Measurements from ENCODE around the gene PRKCA. TPM values are rescaled to one million over a fixed set of nuclear protein-coding genes. Genes with fewer than 3 reads are reported as not detected.
"Not testable (repeated sequence)": the region's sequence is repeated elsewhere in the genome, so short reads cannot be mapped to it uniquely, and the experiment has no call there.

Gene PRKCA
- total and polyA plus RNA-seq, 9 of the 15 experiments (the other 6 are each of a cell fraction or from before 2014, with no cell fraction given): 3.2 to 33.0 (median 17.8) TPM

GRCh38 chr17:66345949-66346638, 43.7 kb downstream of the PRKCA start:
- H4K20me1 ChIP-seq (replicated peaks; ENCODE audit: control insufficient read depth, insufficient read depth, low read length); CTCF ChIA-PET (ENCODE audit: low intra/inter-chr PET ratio); H3K9me3 ChIP-seq (replicated peaks; ENCODE audit: control insufficient read depth, insufficient read depth, low read depth, low read length); H3K27me3 ChIP-seq (ENCODE audit: control insufficient read depth in 2 of 2, insufficient read depth in 2 of 2, low read length in 2 of 2); H3K4me2 ChIP-seq (ENCODE audit: insufficient read depth, low read length); intact Hi-C loops (cut with micrococcal nuclease); BruUV-seq (replicated peaks); H3K36me3 ChIP-seq (ENCODE audit: control insufficient read depth, insufficient read depth, low read length); H3K9me1 ChIP-seq (ENCODE audit: control insufficient read depth, insufficient read depth, low read length); in situ Hi-C loops (cut with MboI); H2AFZ ChIP-seq (ENCODE audit: low read depth, low read length); H3K4me3 ChIP-seq: not testable (repeated sequence)
- FAIRE-seq: peak; percentile 54
- ATAC-seq: peak; percentile 37
- WGBS (ENCODE audit: insufficient coverage, low coverage, missing lambda C conversion rate): 17% methylated on average over 10 of the region's 12 CpGs
- Histone ChIP-seq H3K9ac (ENCODE audit: insufficient read depth in 1 of 2, low read depth in 2 of 2, low read length in 2 of 2) (peak overlapping the region in 1 of 2 experiments; percentile 47; a peak in 2 of 4 replicates), H3K27ac (ENCODE audit: extremely low read depth, low read depth, low read length) (peak overlapping the region; percentile 63), H3K79me2 (ENCODE audit: control insufficient read depth, insufficient read depth, low read length) (peaks cover 79% of the 10 kb centered on the region), H3K4me1 (replicated peaks in 1 of 2; ENCODE audit: control insufficient read depth in 2 of 2, insufficient read depth in 2 of 2, low read length in 2 of 2) (peaks cover 29 to 73% of the 10 kb centered on the region in 2 experiments)
- POLR2A ChIA-PET: interaction anchor here (0.6 to 1.4 kb wide), 4 partner anchors 15 to 160 kb away, joined by 3 to 5 read pairs (median 4); no protein-coding TSS in a partner anchor
- peak in 3 of 4 experiments; percentile 20 to 76 (median 37) for DNase-seq (ENCODE audit: extremely low read depth in 1 of 4, low spot score in 3 of 4)
- TF ChIP-seq TEAD1 (CRISPR knock-in tag; IDR thresholded peaks at IDR 0.05) (peak in 1 of 2 experiments; percentile 12; a peak in 1 of 4 replicates), GATA2 (CRISPR knock-in tag; IDR thresholded peaks at IDR 0.05) (peak; percentile 46; the same call in 1 of the 2 replicates), ARID1B (IDR thresholded peaks at IDR 0.05) (peak; percentile 85), MTA2 (IDR thresholded peaks at IDR 0.05; ENCODE audit: low read depth) (peak; percentile 60), HDAC1 (IDR thresholded peaks at IDR 0.05) (peak in 1 of 2 experiments; percentile 84; a peak in 2 of 4 replicates), CEBPB (tag; IDR thresholded peaks at IDR 0.05) (peak; percentile 85), HES1 (IDR thresholded peaks at IDR 0.05; ENCODE audit: low read depth) (peak; percentile 72), CEBPG (CRISPR knock-in tag; IDR thresholded peaks at IDR 0.05) (peak; percentile 54; the same call in 1 of the 2 replicates), CEBPG (tag; conservative IDR thresholded peaks at IDR 0.05 in 1 of 2, IDR thresholded peaks at IDR 0.05 in 1 of 2) (peak; percentile 71 to 84), CREM (IDR thresholded peaks at IDR 0.05; ENCODE audit: low read depth) (peak; percentile 17; the same call in 1 of the 2 replicates), ZNF384 (IDR thresholded peaks at IDR 0.05; ENCODE audit: low read depth, low read length) (peak; percentile 98), NBN (IDR thresholded peaks at IDR 0.05; ENCODE audit: low read depth) (peak; percentile 65; the same call in 1 of the 2 replicates), NFE2 (IDR thresholded peaks at IDR 0.05; ENCODE audit: low read depth) (peak; percentile 12; the same call in 1 of the 2 replicates), CTBP1 (IDR thresholded peaks at IDR 0.05; ENCODE audit: borderline replicate concordance) (peak; percentile 95)
- TF ChIP-seq, protein P1, sequence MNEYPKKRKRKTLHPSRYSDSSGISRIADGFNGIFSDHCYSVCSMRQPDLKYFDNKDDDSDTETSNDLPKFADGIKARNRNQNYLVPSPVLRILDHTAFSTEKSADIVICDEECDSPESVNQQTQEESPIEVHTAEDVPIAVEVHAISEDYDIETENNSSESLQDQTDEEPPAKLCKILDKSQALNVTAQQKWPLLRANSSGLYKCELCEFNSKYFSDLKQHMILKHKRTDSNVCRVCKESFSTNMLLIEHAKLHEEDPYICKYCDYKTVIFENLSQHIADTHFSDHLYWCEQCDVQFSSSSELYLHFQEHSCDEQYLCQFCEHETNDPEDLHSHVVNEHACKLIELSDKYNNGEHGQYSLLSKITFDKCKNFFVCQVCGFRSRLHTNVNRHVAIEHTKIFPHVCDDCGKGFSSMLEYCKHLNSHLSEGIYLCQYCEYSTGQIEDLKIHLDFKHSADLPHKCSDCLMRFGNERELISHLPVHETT (CRISPR knock-in tag; conservative IDR thresholded peaks at IDR 0.05 in 1 of 2, IDR thresholded peaks at IDR 0.05 in 1 of 2): peak in 1 of 2 experiments; percentile 56; a peak in 2 of 4 replicates
- TF ChIP-seq, protein P2, sequence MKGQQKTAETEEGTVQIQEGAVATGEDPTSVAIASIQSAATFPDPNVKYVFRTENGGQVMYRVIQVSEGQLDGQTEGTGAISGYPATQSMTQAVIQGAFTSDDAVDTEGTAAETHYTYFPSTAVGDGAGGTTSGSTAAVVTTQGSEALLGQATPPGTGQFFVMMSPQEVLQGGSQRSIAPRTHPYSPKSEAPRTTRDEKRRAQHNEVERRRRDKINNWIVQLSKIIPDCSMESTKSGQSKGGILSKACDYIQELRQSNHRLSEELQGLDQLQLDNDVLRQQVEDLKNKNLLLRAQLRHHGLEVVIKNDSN (CRISPR knock-in tag; IDR thresholded peaks at IDR 0.05): peak; percentile 74
- TF ChIP-seq, protein P3, sequence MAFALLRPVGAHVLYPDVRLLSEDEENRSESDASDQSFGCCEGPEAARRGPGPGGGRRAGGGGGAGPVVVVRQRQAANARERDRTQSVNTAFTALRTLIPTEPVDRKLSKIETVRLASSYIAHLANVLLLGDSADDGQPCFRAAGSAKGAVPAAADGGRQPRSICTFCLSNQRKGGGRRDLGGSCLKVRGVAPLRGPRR (CRISPR knock-in tag; IDR thresholded peaks at IDR 0.05): 0 out of 2 replicates have a peak, but pooled peaks have one; percentile 11

Measured in K562 (cell line).